ENCODE data around the gene DNAJB1. TPM values are rescaled to one million over a fixed set of nuclear protein-coding genes. Genes with fewer than 3 reads are reported as not detected.

DNAJB1 gene
- total and polyA plus RNA-seq, 2 of the 4 experiments (the other 2 are of a cell fraction), result 88.2 to 95.4 TPM

GRCh38 chr19:14559916-14560775 is 41.9 kb upstream of the DNAJB1 start:
- Histone ChIP-seq H3K4me1 (ENCODE audit: control insufficient read depth, insufficient read depth, low read length) (peaks cover 8% of the 10 kb centered on the region; the same call in 1 of the 2 replicates), H3K9ac (ENCODE audit: low read depth, low read length) (no peak overlapping the region), H3K27ac (ENCODE audit: insufficient read depth, low read length) (no peak overlapping the region), H3K18ac (ENCODE audit: low read depth, low read length) (no peak overlapping the region), H3K4me3 (ENCODE audit: insufficient read depth, low read depth, low read length) (no peak overlapping the region), H3K14ac (replicated peaks; ENCODE audit: low read depth, low read length) (no peak overlapping the region), H3K9me3 (ENCODE audit: control insufficient read depth, insufficient read depth, low read length) (no peaks in the 10 kb centered on the region), H3K27me3 (ENCODE audit: control insufficient read depth, insufficient read depth, low read length) (no peaks in the 10 kb centered on the region), H2BK120ac (ENCODE audit: low read depth, low read length) (no peak overlapping the region), H4K20me1 (ENCODE audit: insufficient read depth, low read length) (peaks cover 10% of the 10 kb centered on the region), H2AK5ac (ENCODE audit: low read depth, low read length) (no peak overlapping the region), H2BK5ac (ENCODE audit: low read depth, low read length, poor library complexity, severe bottlenecking) (no peak overlapping the region), H3K79me1 (ENCODE audit: low read depth in 1 of 2, low read length in 2 of 2) (peaks cover 10 to 40% of the 10 kb centered on the region in 2 experiments), H3K4me2 (ENCODE audit: low read depth, low read length) (no peak overlapping the region), H3K23ac (ENCODE audit: low read depth, low read length) (no peak overlapping the region), H3K36me3 (ENCODE audit: control insufficient read depth, insufficient read depth, low read length) (peaks cover 4% of the 10 kb centered on the region; the same call in 1 of the 2 replicates), H4K91ac (ENCODE audit: insufficient read depth, low read depth, low read length) (no peak overlapping the region), H4K8ac (ENCODE audit: low read depth in 2 of 2, low read length in 2 of 2) (no peak overlapping the region), H2BK20ac (ENCODE audit: low read depth, low read length) (no peak overlapping the region), H2AK9ac (replicated peaks; ENCODE audit: low read depth, low read length, poor library complexity) (peak overlapping the region; percentile 5), H3K9me1 (ENCODE audit: insufficient read depth, low read length) (peaks cover 7% of the 10 kb centered on the region), H3K56ac (ENCODE audit: extremely low read depth, insufficient read depth, low read length) (no peak overlapping the region), H4K5ac (ENCODE audit: low read depth, low read length) (no peak overlapping the region), H3K4ac (ENCODE audit: low read depth, low read length) (no peak overlapping the region), H2BK15ac (ENCODE audit: low read depth, low read length) (no peak overlapping the region), H2AFZ (replicated peaks; ENCODE audit: low read length, poor library complexity) (no peak overlapping the region)
- dilution Hi-C loops (cut with HindIII; ENCODE audit: low sequenced_read_pairs, unreplicated experiment) (no loop called here), in situ Hi-C loops (cut with MboI; ENCODE audit: low sequenced_read_pairs) (loop anchor here (25.0 kb wide), 1 partner anchor 877 kb away; the partner anchor contains the start of gene WIZ), intact Hi-C loops (cut with micrococcal nuclease) (no loop called here)
- ATAC-seq (ENCODE audit: low read depth) (no peak), DNase-seq (no peak)
- ChIA-PET POLR2A (ENCODE audit: unreplicated experiment) (no interaction called here), CTCF (no interaction called here)
- WGBS, 2 experiments (ENCODE audit: extremely low coverage in 2 of 2, insufficient read length in 1 of 2), result 86% methylated on average over 5 of the region's 28 CpGs; no CpG with 5 or more reads in 1 of the 2 experiments
- BruUV-seq (replicated peaks), result no TSS peak
- TF ChIP-seq MAZ (IDR thresholded peaks at IDR 0.05; ENCODE audit: borderline replicate concordance, low read depth, low read length), result no peak

Data from IMR-90 (cell line).